NCI-H146 (cell line): Measurements from ENCODE around the gene IL1F10.
"Not testable (repeated sequence)": the region's sequence is repeated elsewhere in the genome, so short reads cannot be mapped to it uniquely, and the experiment has no call there.

Experiments
- DNase-seq: peaks from one replicate; lab custom pipeline; 2025; lab: John Stamatoyannopoulos, UW

The IL1F10 gene

DNA sequence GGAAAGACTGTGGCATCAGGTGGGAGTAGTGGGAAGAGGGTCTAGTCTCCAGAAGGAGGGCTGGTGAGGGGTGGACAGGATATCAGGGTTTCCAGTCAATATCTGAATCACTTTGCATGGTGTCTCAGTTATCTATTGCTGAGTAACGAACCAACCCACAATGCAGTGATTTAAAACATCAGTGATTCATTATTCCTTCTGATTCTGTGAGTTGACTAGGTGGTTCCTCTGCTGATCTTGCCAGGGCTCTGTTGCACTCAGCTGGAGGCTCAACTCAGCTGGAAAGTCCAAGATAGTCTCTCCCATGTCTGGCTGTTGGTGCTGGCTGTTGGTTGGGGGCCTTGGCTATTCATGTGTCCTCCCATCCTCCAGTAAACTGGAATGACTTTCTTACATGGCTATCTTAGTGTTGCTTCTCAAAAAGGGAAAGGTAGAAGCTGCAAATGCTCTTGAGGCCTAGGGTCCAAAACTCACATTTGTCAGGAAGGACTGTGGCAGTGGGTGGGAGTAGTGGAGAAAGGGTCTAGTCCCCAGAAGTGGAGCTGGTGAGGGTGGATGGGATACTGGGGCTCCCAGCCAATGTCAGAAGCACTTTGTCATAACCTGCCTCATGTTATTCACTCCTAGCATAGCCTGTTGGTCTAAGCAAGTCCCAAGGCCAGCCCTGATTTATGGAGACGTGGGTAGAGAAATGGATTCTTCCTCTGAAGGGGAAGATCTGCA lies 13.9 kb downstream of the IL1F10 start:
- no peak for DNase-seq

GRCh38 chr2:113083296-113083695 lies 15.5 kb downstream of the IL1F10 start:
- DNase-seq, result no peak

DNA sequence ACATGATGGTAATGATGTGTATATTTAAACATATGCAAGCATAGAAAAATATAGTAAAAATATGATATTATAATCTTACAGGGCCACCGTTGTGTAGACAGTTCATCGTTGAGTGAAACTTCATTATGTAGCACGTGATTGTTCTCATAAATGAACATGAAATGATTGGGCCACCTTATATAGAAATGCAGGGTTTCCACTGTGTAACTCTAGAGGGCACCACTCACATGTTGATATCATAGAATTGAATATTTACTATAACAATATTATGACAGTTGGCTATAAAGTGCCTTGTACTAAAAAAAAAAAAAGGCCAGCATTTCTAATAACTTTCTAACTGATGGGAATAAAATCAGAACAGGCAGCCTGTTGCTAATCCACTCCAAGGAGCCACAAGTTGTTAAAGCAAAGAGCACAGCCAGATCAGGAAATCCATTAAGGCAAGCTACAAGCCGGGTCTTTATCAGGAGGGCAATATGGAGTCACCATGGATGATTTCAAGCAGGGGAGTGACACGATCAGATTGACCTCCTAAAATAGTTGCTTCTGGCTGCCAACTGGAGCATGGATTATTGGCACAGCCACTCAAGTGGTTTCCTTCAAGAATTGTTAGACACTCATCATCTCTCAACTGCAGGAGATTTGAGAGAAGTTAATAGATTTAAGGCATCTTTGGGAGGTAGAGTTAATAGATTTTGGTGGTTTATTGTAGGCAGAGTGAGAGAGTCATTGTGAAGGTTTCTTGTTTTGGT lies 16.7 kb downstream of the IL1F10 start:
- no peak for DNase-seq

DNA sequence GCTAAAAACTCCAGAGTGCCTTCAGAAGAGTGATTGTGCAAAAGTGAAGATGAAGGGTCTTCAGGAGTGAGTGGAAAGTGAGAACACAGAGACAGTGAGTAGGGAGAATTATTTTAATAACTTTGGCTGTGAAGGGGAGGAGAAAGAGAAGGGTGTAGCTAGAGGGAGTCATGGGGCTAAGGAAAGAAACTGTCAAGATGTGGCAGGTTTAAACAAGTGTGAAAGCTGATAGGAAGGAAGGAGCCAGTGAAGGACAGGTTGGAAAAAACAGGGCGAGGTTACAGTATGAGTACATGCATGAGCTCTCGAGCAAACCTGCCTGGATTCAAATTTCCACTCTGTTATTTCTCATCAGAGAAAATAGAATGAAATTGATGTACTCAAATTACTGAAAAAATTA lies 17.8 kb downstream of the IL1F10 start:
- no peak for DNase-seq

DNA sequence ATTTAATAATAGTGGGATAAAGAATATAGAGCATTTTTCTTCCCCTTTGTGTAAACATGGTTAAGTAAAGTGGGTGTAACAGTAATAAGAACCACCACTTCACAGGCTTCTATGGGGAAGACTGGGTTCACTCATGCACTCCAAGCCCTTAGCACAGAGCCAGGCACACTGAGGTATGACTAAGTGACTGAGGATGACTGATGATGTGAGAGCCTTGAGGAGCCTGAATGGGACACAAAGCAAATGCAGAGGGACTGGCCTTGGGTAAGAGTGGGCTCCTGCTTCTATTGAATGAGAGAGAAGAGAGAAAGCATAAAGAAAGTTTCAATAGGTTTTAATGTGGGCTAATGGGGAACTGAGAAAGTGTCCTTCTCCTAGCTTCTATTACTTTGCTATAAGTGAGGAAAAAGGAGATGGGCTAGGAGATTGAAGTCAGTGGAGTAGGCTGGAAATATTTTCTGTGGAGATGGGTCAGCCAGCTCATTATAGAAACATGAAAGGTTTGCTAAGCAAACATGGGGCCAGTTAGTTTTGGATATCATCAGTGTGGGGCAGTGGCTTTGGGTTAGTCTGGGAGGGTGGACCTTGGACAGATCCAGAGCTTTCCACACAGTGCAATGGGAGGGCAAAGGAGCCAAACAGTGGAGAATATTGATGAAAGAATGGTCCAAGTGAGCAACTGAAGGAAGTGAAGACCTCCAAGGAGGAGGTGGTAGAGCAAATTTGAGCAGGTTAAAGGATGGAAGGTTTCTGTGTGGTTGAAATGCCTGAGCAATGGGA lies 20.6 kb downstream of the IL1F10 start:
- no peak for DNase-seq

GRCh38 chr2:113089916-113090315 lies 22.1 kb downstream of the IL1F10 start:
- DNase-seq, result no peak

GRCh38 chr2:113091231-113091896 lies 23.6 kb downstream of the IL1F10 start:
- DNase-seq, result no peak

DNA sequence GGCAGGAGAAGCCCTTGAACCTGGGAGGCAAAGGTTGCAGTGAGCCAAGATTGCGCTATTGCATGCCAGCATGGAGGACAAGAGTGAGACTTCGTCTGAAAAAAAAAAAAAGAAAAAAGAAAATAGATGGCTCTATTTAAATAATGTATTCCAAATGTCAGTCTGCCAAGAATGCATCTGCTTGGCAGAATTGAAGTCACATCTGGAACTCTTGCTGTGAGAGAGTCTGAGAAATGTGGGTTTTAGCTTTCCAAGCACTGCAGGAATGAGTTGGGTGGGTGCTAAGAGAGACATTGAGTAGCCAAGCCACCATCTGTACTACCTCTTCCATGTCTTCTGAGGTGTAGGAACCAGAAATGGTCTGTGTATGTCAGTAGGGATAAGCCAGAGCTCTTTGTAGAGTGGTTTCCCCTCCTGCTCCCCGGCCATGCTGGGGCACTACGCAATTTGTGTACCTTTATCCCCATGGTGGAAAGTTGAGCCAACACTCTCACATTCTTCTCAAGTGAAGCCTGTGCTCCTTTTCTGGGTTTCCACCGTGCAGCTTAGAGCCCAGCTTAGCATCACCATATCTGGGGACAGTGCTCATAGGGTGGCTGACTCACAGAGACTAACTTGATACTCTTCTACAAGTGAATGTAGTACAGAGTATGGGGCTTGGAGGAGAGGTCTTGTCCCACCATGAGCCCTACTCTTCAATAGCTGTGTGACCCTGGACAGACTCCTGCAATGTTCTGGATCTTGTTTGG lies 25.3 kb downstream of the IL1F10 start:
- DNase-seq, result no peak

DNA sequence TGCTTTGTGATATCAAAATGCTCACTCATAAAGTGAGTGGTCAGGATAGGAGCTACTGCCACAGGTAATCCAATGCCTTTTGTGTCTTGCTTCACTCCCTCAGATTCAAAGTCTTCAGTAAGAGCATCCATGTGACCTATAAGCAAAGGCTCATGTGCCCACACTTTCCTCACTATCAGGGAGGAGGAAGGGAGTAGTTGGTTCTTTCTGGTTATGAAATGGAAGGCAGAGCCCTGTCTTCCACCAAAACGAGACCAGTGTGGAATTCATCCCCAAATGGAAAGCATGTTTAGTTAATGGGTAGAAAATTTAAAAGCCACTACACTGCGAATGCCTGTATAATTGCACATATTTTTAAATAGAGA lies 25.8 kb downstream of the IL1F10 start:
- no peak for DNase-seq

DNA sequence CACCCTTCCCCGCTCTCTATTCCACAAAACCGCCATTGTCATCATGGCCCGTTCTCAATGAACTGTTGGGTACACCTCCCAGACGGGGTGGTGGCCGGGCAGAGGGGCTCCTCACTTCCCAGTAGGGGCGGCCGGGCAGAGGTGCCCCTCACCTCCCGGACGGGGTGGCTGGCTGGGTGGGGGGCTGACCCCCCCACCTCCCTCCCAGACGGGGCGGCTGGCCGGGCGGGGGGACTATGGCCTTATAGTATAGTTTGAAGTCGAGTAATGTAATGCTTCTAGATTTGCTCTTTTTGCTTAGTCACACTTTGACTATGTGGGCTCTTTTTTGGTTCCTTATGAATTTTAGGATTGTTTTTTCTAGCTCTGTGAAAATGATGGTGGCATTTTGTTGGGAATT lies 28.5 kb downstream of the IL1F10 start:
- not testable (repeated sequence) for DNase-seq

DNA sequence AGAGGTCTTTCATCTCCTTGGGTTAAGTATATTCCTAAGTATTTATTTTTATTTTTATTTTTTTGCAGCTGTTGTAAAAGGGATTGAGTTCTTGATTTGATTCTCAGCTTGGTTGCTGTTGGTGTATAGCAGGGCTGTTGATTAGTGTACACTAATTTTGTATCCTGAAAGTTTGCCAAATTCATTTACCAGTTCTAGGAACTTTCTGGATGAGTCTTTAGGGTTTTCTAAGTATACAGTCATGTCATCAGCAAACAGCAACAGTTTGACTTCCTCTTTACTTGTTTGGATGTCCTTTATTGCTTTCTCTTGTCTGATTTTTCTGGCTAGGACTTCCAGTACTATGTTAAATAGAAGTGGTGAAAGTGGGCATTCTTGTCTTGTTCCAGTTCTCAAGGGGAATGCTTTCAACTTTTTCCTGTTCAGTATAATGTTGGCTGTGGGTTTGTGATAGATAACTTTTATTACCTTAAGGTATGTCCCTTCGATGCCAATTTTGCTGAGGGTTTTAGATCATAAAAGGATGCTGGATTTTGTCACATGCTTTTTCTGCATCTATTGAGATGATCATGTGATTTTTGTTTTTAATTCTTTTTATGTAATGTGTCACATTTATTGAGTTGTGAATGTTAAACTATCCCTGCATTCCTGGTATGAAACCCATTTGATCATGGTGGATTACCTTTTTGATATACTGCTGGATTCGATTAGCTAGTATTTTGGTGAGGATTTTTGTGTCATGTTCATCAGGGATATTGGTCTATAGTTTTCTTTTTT lies 29.3 kb downstream of the IL1F10 start:
- not testable (repeated sequence) for DNase-seq

GRCh38 chr2:113098041-113098440 lies 30.3 kb downstream of the IL1F10 start:
- no peak for DNase-seq

DNA sequence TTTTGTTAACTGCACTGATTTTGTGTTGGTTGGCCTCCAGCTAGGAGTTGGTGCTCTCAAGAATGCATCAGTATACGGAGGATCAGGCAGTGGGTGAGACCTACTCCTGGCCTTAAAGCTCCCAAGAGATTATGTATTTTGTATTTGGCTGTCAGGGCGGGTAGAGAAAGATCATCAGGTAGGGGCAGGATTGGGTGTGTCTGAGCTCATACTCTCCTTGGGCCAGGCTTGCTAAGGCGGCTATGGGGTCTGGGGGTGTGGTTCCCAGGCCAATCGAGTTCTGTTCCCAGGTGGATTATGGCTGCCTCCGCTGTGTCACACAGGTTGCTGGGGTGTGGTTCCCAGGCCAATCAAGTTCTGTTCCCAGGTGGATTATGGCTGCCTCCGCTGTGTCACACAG lies 30.8 kb downstream of the IL1F10 start:
- no peak for DNase-seq

DNA sequence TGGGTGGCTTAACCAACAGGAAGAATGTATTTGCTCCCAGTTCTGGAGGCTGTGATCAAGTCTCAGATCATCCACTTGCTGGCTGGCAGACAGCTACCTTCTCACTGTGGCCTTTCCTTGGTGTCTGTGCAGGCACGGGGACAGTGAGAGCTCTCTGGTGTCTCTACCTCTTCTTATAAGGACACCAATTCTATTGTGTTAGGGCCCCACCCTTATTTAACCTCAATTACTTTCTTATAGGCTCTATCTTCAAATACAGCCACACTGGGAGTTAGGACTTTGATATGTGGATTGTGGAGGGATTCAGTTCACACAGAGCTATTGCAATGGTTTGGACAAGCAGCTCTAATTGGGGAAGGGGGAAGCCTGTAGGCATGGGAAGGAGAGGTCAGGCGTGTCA lies 34.4 kb downstream of the IL1F10 start:
- no peak for DNase-seq

DNA sequence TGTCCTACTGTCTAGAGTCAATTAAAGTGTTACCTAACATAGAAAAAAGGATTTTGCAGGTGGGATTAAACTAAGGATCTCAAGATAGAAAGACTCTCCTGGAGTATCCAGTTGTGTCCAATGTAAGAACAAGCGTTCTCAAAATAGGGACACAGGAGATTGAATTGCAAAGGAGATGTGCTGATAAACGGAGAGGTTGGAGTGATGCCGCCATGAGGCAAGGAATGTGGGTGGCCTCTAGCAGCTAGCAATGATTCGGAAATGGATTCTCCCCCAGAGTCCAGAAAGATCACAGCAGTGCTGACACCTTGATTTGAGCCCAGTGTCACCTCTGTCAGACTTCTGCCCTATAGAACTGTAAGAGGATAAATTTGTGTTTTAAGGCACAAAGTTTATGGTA lies 35.5 kb downstream of the IL1F10 start:
- DNase-seq, result no peak

DNA sequence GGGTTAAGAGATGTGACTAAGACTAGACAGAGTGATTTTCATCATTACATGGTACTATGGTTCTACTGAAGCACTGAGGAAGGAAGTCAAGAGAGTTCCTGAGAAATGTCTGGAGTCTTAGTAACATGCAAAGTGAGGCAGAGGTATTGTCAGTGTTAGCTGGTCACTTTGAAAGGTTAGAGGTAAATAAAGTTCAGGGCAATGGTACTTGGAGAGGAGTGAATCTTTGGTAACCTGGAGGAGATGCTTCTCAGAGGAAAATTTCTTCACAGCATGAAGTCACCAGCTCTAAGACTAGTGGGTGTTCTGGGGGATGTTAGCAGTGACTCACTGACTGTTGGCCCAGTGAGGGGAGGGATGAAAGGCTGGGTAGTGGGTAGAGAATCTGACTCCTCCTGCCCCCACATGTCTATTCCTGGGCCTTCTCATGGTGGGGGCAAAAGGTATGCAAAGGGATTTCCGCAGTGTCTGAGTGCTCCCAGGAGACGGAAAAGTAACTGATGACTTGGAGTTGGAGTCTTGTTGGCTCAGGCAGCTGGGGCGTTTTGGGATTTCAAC lies 36.4 kb downstream of the IL1F10 start:
- no peak for DNase-seq

DNA sequence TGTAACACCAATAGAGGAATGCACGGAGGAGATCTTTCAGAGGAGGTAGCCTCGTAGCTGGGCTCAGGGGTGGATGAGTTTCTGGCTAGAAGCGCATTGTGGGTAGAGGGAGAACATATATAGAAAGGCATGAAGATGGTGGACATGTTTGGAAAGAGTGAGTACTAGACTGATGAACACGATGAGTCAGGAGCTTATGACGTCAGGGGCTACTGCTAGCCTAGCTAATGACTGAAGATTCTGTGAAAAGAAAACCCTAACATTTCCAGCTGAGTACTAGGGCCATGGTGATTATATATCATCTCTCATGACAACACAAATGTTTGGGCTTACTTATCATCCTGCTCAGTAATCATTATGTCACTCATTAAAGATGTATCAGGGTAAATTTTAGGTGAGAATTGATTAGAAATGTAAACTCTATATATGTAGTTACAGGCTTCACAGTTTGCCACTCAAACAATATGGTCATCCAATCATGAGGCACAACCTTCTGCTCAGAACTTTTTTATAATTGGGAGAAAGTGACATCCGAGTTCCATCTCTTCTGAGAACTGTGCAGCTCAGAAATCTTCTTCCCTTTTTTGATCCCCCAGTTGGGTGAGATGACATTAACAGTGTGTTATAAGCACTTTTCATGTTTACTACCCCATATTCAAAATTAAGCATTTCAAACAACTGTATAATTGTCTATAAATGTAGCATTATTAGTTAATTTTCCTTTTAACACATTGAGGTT lies 37.4 kb downstream of the IL1F10 start:
- DNase-seq, result no peak

- no peak for DNase-seq
Measured at GRCh38 chr2:113111121-113111520, 43.4 kb downstream of the IL1F10 start.

GRCh38 chr2:113111823-113112287 lies 44.1 kb downstream of the IL1F10 start:
- DNase-seq, result no peak

DNA sequence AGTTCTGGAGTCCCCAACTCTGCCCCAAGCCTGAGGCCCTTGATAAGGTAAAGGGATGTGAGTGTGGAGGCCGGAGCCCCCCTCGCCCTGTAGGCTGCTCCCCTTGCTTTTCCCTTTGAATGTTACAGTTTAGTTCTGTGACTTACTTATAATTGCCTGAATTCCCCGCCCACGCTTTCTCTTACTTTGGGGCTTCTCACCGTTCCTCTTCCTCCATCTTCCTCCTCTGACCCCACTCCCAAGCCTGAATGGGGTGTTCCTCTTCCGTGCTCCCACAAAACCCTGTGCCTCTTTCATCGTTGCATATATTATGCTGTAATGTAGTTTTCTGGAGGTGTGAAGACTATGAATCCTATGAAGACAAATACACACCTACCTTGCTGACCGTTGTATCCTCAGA lies 44.7 kb downstream of the IL1F10 start:
- no peak for DNase-seq
